PC-9 (cell line): ENCODE results near the gene NSD2.

Source experiments
- EZH2 ChIP-seq: fragments of 200-600 bp; sonication (generic); IDR thresholded peaks from 2 replicates; pipeline ENCODE4 v1.8.0; 2017; ENCODE audit warnings: antibody characterized with exemption, low read depth
- TF ChIP-seq, protein P1 (sequence below): fragments of 200-600 bp; sonication (generic); conservative IDR thresholded peaks from 2 replicates; pipeline ENCODE4 v1.6.1; 2017; ENCODE audit warnings: mixed run types, antibody characterized with exemption, mild to moderate bottlenecking, moderate library complexity

DNA sequence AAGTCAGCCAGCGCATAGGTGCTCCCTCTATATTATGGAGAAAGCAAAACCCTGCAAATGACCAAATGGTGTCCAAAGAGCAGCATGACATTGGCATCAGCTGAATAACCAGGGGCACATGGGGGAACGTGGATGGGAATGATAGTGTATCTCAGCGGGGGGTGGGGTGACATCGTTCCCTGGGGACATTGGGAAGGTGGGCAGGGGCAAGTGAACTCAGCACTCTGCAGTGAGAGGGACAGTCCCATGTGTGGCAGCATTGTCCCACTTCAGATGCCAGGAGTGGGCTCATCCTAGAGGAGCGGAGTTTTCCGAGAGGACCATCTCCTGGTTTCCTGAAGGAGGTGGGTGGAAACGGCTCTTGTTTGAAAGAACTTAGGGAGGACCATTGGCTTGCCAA lies 72.7 kb downstream of the NSD2 start:
- no peak for TF ChIP-seq EZH2
- TF ChIP-seq, protein P1, sequence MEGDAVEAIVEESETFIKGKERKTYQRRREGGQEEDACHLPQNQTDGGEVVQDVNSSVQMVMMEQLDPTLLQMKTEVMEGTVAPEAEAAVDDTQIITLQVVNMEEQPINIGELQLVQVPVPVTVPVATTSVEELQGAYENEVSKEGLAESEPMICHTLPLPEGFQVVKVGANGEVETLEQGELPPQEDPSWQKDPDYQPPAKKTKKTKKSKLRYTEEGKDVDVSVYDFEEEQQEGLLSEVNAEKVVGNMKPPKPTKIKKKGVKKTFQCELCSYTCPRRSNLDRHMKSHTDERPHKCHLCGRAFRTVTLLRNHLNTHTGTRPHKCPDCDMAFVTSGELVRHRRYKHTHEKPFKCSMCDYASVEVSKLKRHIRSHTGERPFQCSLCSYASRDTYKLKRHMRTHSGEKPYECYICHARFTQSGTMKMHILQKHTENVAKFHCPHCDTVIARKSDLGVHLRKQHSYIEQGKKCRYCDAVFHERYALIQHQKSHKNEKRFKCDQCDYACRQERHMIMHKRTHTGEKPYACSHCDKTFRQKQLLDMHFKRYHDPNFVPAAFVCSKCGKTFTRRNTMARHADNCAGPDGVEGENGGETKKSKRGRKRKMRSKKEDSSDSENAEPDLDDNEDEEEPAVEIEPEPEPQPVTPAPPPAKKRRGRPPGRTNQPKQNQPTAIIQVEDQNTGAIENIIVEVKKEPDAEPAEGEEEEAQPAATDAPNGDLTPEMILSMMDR: no peak
